HEK293T (cell line): ENCODE results near the gene COTL1.

ENCODE experiments used
- FOXK2 ChIP-seq: fragments of 450-650 bp; IDR thresholded peaks from 2 replicates; pipeline ENCODE4 v1.6.1; 2016; ENCODE audit warnings: mild to moderate bottlenecking
- L3MBTL2 ChIP-seq: fragments of 450-650 bp; conservative IDR thresholded peaks from 2 replicates; pipeline ENCODE4 v1.6.1; 2016; ENCODE audit warnings: mild to moderate bottlenecking

DNA sequence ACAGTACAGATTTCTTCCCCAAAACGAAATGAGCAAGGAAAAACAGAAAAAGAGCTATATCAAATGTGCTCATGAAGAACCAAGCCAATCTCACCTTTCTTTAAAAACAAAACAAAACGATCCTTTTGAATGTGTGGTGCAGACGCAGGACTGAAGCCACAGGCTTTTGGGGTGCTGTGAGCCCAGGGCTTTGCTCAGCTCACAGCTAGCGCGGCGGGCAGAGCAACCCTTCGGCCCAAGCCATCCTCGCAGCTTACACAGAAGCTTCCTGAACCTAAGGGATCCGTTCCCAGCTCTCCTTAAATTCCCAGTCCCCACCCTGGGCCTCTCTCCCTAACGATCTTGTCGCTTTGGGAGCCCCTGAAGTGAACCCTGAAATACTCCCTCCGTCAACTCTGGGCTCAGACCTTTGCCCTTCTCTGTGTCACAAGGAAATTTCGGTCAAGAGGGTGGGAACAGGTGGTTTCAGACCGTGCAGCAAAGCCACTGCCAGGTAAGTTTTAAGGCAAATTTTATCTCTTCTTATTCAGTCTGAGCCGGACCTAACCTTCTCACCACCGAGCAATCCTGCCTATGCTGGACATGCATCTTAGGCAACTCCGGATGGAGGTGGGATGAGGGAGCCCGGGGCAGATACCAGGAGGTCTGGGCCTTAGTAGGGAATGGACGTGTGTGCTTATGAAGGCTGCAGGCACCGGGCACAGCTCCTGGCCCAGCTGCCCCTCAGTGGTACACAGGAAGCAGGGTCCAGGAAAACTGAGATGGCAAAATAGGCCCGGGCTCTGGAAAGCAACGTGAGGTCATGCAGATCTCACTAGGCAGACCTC, 52.0 kb downstream of the COTL1 start:
- no peak for TF ChIP-seq FOXK2
- TF ChIP-seq L3MBTL2 = no peak
